ENCODE measurements around the gene JARID2.

JARID2 gene

DNA sequence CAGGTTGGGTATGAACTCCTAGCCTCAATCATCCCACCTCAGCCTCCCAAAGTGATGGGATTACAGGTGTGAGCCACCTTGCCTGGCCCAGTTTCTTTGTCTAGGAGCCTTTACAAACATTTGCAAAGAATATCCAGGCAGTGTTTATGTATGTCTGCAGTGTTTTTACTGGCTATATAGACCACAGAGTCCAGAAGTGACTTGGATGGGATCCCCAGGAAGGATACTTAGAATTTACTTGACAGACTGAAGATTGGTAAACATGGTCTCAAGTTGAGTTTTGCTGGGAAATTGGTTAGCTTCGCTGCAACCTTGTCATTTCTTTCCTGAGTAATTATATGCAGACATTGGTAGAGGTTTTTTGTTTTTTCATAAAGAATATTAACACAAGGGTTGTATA lies 23.8 kb downstream of the JARID2 start:
- TF ChIP-seq, protein P1, sequence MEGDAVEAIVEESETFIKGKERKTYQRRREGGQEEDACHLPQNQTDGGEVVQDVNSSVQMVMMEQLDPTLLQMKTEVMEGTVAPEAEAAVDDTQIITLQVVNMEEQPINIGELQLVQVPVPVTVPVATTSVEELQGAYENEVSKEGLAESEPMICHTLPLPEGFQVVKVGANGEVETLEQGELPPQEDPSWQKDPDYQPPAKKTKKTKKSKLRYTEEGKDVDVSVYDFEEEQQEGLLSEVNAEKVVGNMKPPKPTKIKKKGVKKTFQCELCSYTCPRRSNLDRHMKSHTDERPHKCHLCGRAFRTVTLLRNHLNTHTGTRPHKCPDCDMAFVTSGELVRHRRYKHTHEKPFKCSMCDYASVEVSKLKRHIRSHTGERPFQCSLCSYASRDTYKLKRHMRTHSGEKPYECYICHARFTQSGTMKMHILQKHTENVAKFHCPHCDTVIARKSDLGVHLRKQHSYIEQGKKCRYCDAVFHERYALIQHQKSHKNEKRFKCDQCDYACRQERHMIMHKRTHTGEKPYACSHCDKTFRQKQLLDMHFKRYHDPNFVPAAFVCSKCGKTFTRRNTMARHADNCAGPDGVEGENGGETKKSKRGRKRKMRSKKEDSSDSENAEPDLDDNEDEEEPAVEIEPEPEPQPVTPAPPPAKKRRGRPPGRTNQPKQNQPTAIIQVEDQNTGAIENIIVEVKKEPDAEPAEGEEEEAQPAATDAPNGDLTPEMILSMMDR (IDR thresholded peaks at IDR 0.05; ENCODE audit: low read depth, low read length) = no peak
- in situ Hi-C loops (cut with HindIII; ENCODE audit: low sequenced_read_pairs) = no loop called here
- H3K4me3 ChIP-seq (ENCODE audit: low read depth, low read length) = no peak overlapping the region

DNA sequence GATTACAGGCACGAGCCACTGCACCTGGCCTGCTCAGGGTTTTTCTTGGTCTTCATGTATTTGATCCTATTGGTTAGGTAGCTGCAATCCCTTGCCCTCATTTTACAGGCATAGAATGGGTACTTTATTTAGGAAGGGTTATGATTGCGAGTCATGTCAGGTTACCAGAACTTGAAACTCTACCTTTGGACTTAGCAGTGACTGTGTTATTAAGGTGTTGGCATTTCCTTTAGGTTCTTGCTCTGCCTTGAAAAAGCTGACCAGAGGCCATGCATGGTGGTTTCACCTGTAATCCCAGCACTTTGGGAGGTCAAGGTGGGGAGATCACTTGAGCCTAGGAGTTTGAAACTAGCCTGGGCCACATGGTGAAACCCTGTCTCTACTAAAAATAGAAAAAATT lies 24.5 kb downstream of the JARID2 start:
- in situ Hi-C loops (cut with HindIII; ENCODE audit: low sequenced_read_pairs) = no loop called here
- TF ChIP-seq, protein P1 (IDR thresholded peaks at IDR 0.05; ENCODE audit: low read depth, low read length) = no peak
- DNase-seq (ENCODE audit: low read depth, low spot score) = no peak
- no peak overlapping the region for H3K4me3 ChIP-seq (ENCODE audit: low read depth, low read length)

More for the DNA sequence above, 23.8 kb downstream of the JARID2 start:
- no peak for DNase-seq (ENCODE audit: low read depth, low spot score)

DNA sequence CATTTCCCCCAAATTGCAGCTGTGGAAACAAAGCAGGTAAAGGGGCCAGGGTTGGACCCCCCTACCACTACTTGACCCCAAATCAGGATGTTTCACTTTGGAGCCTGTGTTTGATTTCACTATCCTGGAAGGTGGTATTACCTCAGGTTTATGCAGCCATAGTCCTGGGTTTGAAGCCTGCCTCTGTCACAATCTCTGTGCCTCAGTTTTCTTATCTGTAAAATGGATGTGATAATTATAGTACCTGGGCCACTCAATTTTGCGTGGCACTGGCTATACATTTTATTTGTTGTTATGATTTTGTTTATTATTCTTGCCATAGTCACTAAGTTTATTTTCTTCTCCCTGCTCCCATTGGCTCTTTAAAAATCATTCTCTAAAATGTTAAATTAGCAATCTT lies 26.7 kb downstream of the JARID2 start:
- in situ Hi-C loops (cut with HindIII; ENCODE audit: low sequenced_read_pairs) = no loop called here
- no peak overlapping the region for H3K4me3 ChIP-seq (ENCODE audit: low read depth, low read length)
- no peak for DNase-seq (ENCODE audit: low read depth, low spot score)
- TF ChIP-seq, protein P1 (IDR thresholded peaks at IDR 0.05; ENCODE audit: low read depth, low read length) = no peak

DNA sequence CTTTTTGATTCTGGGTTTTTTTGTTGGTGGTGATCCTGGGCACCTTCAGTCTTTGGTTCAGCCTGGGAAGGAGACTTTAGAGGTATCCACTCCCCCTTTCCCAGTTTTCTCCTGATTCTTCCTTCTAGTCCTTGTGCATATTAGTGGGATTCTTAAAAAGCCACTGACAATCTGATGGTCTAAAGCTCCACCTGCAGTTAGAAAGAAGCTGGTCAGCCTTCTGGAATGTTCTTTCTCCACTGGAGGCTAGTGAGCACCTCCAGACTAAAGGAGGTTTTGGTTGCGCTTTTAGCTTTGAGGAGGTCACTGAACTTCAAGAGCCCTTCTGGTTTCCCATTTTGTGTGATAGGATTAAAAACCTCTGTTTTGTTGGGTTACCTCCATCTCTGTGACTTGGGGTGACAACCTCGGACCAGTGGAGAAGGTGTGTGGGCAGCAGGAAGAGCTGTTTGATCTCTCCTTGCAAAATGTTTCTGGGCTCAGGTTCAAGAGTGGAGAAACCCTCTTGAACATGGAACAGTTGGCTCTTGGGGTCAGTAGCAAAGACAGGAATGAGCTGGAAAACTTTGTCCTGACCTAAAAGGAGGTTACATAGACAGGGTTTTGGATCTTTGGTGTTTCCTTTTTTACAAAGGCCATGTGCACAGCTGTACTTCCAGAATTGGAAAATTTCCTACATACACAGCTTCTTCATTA lies 29.0 kb downstream of the JARID2 start:
- peak; percentile 38 for DNase-seq (ENCODE audit: low read depth, low spot score)
- TF ChIP-seq, protein P1 (IDR thresholded peaks at IDR 0.05; ENCODE audit: low read depth, low read length) = peak; percentile 34
- in situ Hi-C loops (cut with HindIII; ENCODE audit: low sequenced_read_pairs) = no loop called here
- no peak overlapping the region for H3K4me3 ChIP-seq (ENCODE audit: low read depth, low read length)

DNA sequence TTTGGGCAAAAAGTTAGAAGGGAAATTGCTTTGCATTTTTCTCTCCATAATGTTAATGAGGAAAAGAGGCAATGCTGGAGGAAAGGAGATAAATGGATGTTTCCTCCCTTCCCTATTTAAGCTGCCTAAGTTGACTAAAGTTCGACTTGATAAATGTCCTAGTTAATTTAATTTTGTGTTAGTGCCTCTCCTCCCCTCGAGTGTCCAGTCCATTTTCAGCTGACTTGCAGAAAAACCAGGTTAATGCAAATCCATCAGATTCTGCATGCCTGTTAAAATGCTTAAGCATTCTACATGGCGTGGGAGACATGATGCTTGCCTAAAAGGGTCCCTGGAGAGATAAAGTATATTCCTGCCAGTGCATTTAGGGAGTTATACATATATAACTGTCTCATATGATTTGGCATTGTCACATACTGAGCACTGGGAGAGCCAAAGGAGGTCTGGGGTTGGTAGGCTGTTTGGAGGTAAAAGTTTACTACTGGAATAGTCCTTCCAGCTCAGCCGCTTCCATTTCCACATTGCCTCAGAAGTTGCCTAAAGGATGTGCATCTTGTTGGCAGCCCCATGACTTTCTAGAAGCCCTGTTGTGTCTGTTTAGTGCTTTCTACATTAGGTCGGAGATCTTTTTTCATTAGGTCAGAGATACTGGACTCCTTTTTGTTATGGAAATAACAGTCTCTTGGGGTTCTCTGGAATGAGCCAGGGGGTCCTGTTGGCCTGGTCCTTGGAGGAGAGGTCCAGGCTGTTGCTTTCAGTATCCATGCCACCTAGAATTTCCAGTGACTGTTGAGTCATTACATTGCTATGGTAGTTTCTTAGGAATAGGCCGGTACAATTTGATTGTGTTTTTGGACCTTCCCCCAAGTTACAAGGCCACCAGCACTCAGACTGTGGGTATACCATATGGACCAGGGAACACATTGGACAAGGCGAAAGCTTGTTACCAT lies 30.4 kb downstream of the JARID2 start:
- in situ Hi-C loops (cut with HindIII; ENCODE audit: low sequenced_read_pairs) = no loop called here
- no peak overlapping the region for H3K4me3 ChIP-seq (ENCODE audit: low read depth, low read length)
- TF ChIP-seq, protein P1 (IDR thresholded peaks at IDR 0.05; ENCODE audit: low read depth, low read length) = no peak
- DNase-seq (ENCODE audit: low read depth, low spot score) = no peak

DNA sequence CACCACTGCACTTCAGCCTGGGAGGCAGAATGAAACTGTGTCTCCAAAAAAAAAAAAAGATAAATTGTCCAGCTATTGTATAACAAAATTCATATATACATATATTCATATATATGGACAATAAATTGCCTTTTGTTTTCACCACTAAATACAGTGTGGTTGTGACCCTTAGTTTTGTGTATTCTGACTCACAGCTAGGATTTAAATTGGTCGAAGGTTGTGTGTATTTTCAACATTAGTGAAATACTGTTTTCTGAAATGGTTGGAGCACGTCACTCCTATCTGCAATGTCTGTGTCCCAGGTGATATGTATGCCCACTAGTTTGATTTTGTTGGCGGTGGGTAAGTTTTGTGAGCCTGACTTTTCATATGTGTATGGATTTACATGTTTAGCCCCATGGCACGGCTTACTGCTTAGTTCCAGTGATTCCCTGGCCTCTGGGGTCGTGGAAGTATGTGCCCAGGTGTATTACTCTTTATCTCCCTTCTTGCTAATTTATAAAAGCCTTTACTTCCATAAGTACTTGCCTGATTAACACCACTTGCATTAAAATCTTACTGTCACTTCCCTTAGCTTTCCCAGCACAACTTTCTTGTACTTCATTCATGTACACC lies 33.3 kb downstream of the JARID2 start:
- TF ChIP-seq, protein P1 (IDR thresholded peaks at IDR 0.05; ENCODE audit: low read depth, low read length) = no peak
- DNase-seq (ENCODE audit: low read depth, low spot score) = no peak
- in situ Hi-C loops (cut with HindIII; ENCODE audit: low sequenced_read_pairs) = no loop called here
- H3K4me3 ChIP-seq (ENCODE audit: low read depth, low read length) = no peak overlapping the region
